PC-9 (cell line): ENCODE measurements around the gene PDE6D. TPM values are rescaled to one million over a fixed set of nuclear protein-coding genes. Genes with fewer than 3 reads are reported as not detected.

Experiments
- BruUV-seq: library from RNA; stranded (reverse); fragments of 400-500 nt; replicated peaks from 2 replicates; lab custom pipeline; 2021; lab: Mats Ljungman, UMichigan
- CTCF ChIA-PET: fragments of 300-600 bp; sonication (Branson Sonifier 250); formaldehyde crosslinking; loops from one replicate; lab custom pipeline; 2022; ENCODE audit warnings: antibody characterized with exemption; lab: Charles Lee
- POLR2A ChIA-PET: fragments of 300-600 bp; sonication (Branson Sonifier 250); formaldehyde crosslinking; loops from one replicate; lab custom pipeline; 2022; ENCODE audit warnings: antibody characterized with exemption; ENCODE audit not compliant: unreplicated experiment; lab: Charles Lee
- DNase-seq, 2 experiments: peaks; one replicate each; pipeline versions ENCODE4 v3.0.0 to v3.0.0-alpha.2; 2015 to 2022; ENCODE audit warnings: mixed read lengths in 1 of 2
- H2AFZ ChIP-seq: fragments of 200-600 bp; sonication (generic); 2 replicates; pipeline ENCODE4 v1.8.1; 2017; ENCODE audit warnings: antibody characterized with exemption
- H3F3A ChIP-seq: fragments of 200-600 bp; sonication (generic); 2 replicates; pipeline ENCODE4 v1.8.1; 2017; ENCODE audit warnings: antibody characterized with exemption, mild to moderate bottlenecking, low read depth; ENCODE audit not compliant: insufficient read depth
- H3K27ac ChIP-seq: fragments of 200-600 bp; sonication (generic); 2 replicates; pipeline ENCODE4 v1.6.1; 2016; ENCODE audit warnings: mixed run types
- H3K27me3 ChIP-seq: fragments of 200-600 bp; sonication (generic); 2 replicates; pipeline ENCODE4 v1.6.1; 2016; ENCODE audit warnings: low read depth, mixed run types; ENCODE audit not compliant: insufficient read depth
- H3K36me3 ChIP-seq: fragments of 200-600 bp; sonication (generic); 2 replicates; pipeline ENCODE4 v1.6.1; 2016; ENCODE audit warnings: low read depth, mixed run types
- H3K4me1 ChIP-seq: fragments of 200-600 bp; sonication (generic); replicated peaks from 2 replicates; pipeline ENCODE4 v1.6.1; 2016; ENCODE audit warnings: mixed run types; ENCODE audit not compliant: insufficient read depth
- H3K4me2 ChIP-seq: fragments of 200-600 bp; sonication (generic); 2 replicates; pipeline ENCODE4 v1.6.1; 2017; ENCODE audit warnings: mixed run types
- H3K4me3 ChIP-seq: fragments of 200-600 bp; sonication (generic); 2 replicates; pipeline ENCODE4 v1.6.1; 2016; ENCODE audit warnings: mixed run types
- H3K79me2 ChIP-seq: fragments of 200-600 bp; sonication (generic); 2 replicates; pipeline ENCODE4 v1.6.1; 2017; ENCODE audit warnings: low read depth, mixed run types
- H3K9me2 ChIP-seq: fragments of 200-600 bp; sonication (generic); 2 replicates; pipeline ENCODE4 v1.8.1; 2017; ENCODE audit warnings: mild to moderate bottlenecking; ENCODE audit not compliant: insufficient read depth
- H3K9me3 ChIP-seq: fragments of 200-600 bp; sonication (generic); 2 replicates; pipeline ENCODE4 v1.8.1; 2016; ENCODE audit warnings: low read depth; ENCODE audit not compliant: insufficient read depth
- H4K20me1 ChIP-seq: fragments of 200-600 bp; sonication (generic); 2 replicates; pipeline ENCODE4 v1.8.1; 2017; ENCODE audit not compliant: insufficient read depth
- CTCF ChIP-seq: fragments of 200-600 bp; sonication (generic); conservative IDR thresholded peaks from 2 replicates; pipeline ENCODE4 v1.6.1; 2017; ENCODE audit warnings: mixed run types, antibody characterized with exemption, mild to moderate bottlenecking, moderate library complexity
- EZH2 ChIP-seq: fragments of 200-600 bp; sonication (generic); IDR thresholded peaks from 2 replicates; pipeline ENCODE4 v1.8.0; 2017; ENCODE audit warnings: antibody characterized with exemption, low read depth
- intact Hi-C: fragments of 100-400 bp; cut with micrococcal nuclease; formaldehyde crosslinking; loops from one replicate; pipeline ENCODE4 v1.10.0; 2022; ENCODE audit not compliant: unreplicated experiment
- total RNA-seq: library from RNA; stranded (reverse); gene quantifications from 2 replicates; pipeline ENCODE4 v1.2.3, GENCODE V29; 2021

The PDE6D gene
- total RNA-seq, 1 experiment from 2014 or later, result 32.2 TPM

GRCh38 chr2:231693956-231694355 lies 87.1 kb downstream of the PDE6D start:
- intact Hi-C loops, result no loop called here
- H2AFZ ChIP-seq, result no peak overlapping the region
- no peak overlapping the region for H3K27ac ChIP-seq
- no peaks in the 10 kb centered on the region for H3F3A ChIP-seq
- H3K9me3 ChIP-seq, result no peaks in the 10 kb centered on the region
- H3K27me3 ChIP-seq, result no peaks in the 10 kb centered on the region
- H3K4me2 ChIP-seq, result no peak overlapping the region
- DNase-seq, result no peak
- no peak overlapping the region for H3K4me3 ChIP-seq
- ChIA-PET POLR2A (no interaction called here), CTCF (no interaction called here)
- BruUV-seq, result no TSS peak
- H3K79me2 ChIP-seq, result no peaks in the 10 kb centered on the region
- H3K4me1 ChIP-seq, result no peaks in the 10 kb centered on the region
- H3K9me2 ChIP-seq, result no peaks in the 10 kb centered on the region
- no peak for TF ChIP-seq CTCF
- TF ChIP-seq EZH2, result no peak
- H4K20me1 ChIP-seq, result no peaks in the 10 kb centered on the region
- H3K36me3 ChIP-seq, result no peaks in the 10 kb centered on the region

DNA sequence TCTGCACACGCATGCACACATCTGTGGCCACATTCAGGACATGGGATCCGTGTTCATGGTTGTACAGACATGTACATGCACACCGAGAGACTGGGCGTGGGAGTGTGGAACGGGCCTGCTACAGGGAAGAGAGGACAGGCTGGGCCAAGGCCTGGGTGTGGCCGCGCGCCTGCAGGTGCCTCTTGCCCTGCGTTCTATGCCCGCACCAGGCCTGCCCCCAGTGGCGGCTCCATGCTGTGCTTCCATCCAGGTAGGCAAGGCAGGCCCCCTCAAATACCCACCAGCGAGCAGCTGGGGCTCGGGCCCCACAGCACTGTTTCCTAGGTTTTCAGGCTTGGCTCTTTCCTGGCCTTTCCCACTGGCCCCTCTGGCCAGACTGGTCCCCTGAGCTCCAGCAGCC lies 88.2 kb downstream of the PDE6D start:
- no peaks in the 10 kb centered on the region for H3K4me1 ChIP-seq
- H3K4me3 ChIP-seq, result no peak overlapping the region
- CTCF ChIA-PET, result no interaction called here
- no peaks in the 10 kb centered on the region for H3K36me3 ChIP-seq
- H3K27me3 ChIP-seq, result no peaks in the 10 kb centered on the region
- H3K4me2 ChIP-seq, result no peak overlapping the region
- no peak for TF ChIP-seq EZH2
- no peak for TF ChIP-seq CTCF
- BruUV-seq, result no TSS peak
- H3F3A ChIP-seq, result no peaks in the 10 kb centered on the region
- intact Hi-C loops, result no loop called here
- POLR2A ChIA-PET, result no interaction called here
- H3K79me2 ChIP-seq, result no peaks in the 10 kb centered on the region
- H2AFZ ChIP-seq, result no peak overlapping the region
- H3K9me3 ChIP-seq, result no peaks in the 10 kb centered on the region
- no peak overlapping the region for H3K27ac ChIP-seq
- no peak for DNase-seq
- H4K20me1 ChIP-seq, result no peaks in the 10 kb centered on the region
- H3K9me2 ChIP-seq, result no peaks in the 10 kb centered on the region

DNA sequence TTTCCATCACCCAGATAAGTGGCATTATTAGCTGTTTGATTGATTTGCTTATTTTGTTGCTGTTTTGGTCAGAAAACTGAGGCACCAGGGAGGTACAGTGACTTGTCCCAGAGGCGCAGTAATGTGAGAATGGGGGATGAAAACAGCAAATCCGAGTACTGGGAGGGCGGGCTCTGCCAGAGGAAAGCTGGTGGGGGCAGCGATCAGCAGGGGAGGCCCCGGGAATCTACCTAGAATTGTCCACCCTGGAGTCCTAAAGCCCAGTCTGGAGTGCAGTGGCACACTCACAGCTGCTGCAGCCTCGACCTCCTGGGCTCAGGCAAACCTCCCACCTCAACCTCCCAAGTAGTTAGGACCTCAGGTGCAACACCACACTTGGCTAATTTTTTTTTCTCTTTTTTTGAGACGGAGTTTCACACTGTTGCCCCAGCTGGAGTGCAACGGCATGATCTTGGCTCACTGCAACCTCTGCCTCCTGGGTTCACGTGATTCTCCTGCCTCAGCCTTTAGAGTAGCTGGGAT lies 89.8 kb downstream of the PDE6D start:
- Histone ChIP-seq H3K27me3 (no peaks in the 10 kb centered on the region), H3K27ac (no peak overlapping the region), H3K79me2 (no peaks in the 10 kb centered on the region), H3K4me3 (no peak overlapping the region), H3K4me1 (no peaks in the 10 kb centered on the region), H3K4me2 (no peak overlapping the region), H3F3A (no peaks in the 10 kb centered on the region), H2AFZ (no peak overlapping the region), H3K9me3 (no peaks in the 10 kb centered on the region), H3K9me2 (no peaks in the 10 kb centered on the region), H3K36me3 (no peaks in the 10 kb centered on the region), H4K20me1 (no peaks in the 10 kb centered on the region)
- intact Hi-C loops, result no loop called here
- CTCF ChIA-PET, result no interaction called here
- no TSS peak for BruUV-seq
- POLR2A ChIA-PET, result interaction anchor here (0.5 to 0.6 kb wide), 2 partner anchors 14 to 44 kb away, joined by 3 to 9 read pairs; no protein-coding TSS in a partner anchor
- no peak for TF ChIP-seq CTCF
- TF ChIP-seq EZH2, result no peak
- DNase-seq, result no peak
